HCT116 (cell line): ENCODE measurements around the gene CELF4. TPM values are rescaled to one million over a fixed set of nuclear protein-coding genes. Genes with fewer than 3 reads are reported as not detected.

Experiments
- ATAC-seq: fragments of 200-7000 bp; cut with Tn5 transposase; 2 replicates; pipeline ENCODE4 v1.9.1; 2020; ENCODE audit warnings: mild to moderate bottlenecking, moderate library complexity
- BruUV-seq: library from RNA; stranded (reverse); fragments of 400-500 nt; replicated peaks from 2 replicates; lab custom pipeline; 2021; lab: Mats Ljungman, UMichigan
- CTCF ChIA-PET: fragments of 300-600 bp; sonication (Branson Sonifier 250); formaldehyde crosslinking; loops from one replicate; lab custom pipeline; 2021; ENCODE audit warnings: antibody characterized with exemption; lab: Charles Lee
- POLR2A ChIA-PET: fragments of 300-600, 350-600 bp; sonication (Branson Sonifier 250); formaldehyde crosslinking; loops from one replicate; lab custom pipeline; 2021; ENCODE audit warnings: antibody characterized with exemption; lab: Charles Lee
- RAD21 ChIA-PET, 2 experiments: fragments of 300-600 bp; sonication (Branson Sonifier 250); formaldehyde crosslinking; loops; one replicate each; lab custom pipeline; 2023; ENCODE audit warnings: low total read pairs in 2 of 2; ENCODE audit not compliant: uncharacterized antibody in 2 of 2, unreplicated experiment in 2 of 2, low non-redundant PET in 1 of 2; lab: Charles Lee
- DNase-seq: peaks from one replicate; pipeline ENCODE4 v3.0.0-alpha.2; 2010; ENCODE audit warnings: low read depth, low spot score
- H2AFZ ChIP-seq: fragments of 200-600 bp; shearing (Covaris generic), sonication (generic); 2 replicates; pipeline ENCODE4 v1.6.1; 2017; ENCODE audit warnings: low read depth, mixed run types, mixed read lengths, antibody characterized with exemption, low read length; ENCODE audit not compliant: poor library complexity, severe bottlenecking
- H3K27ac ChIP-seq: 2 replicates; pipeline ENCODE4 v1.5.1; 2012; ENCODE audit warnings: low read depth, low read length
- H3K27me3 ChIP-seq: fragments of 200-600 bp; sonication (generic); 2 replicates; pipeline ENCODE4 v1.6.1; 2016; ENCODE audit warnings: mixed run types, low read length, mixed read lengths; ENCODE audit not compliant: insufficient read depth
- H3K36me3 ChIP-seq, 2 experiments: fragments of 200-500 bp in 1 of 2; fragments of 200-600 bp in 1 of 2; sonication (Bioruptor generic) in 1 of 2; sonication (generic) in 1 of 2; 2 replicates each; pipeline versions ENCODE4 v1.5.1 to v1.6.1; 2014 to 2016; ENCODE audit warnings: low read length in 2 of 2, inconsistent platforms in 1 of 2, mixed read lengths in 1 of 2, mixed run types in 1 of 2; ENCODE audit not compliant: insufficient read depth in 2 of 2, control insufficient read depth in 1 of 2
- H3K4me1 ChIP-seq, 2 experiments: fragments of 200-600 bp in 1 of 2; sonication (generic) in 1 of 2; 2 replicates each; pipeline versions ENCODE4 v1.5.1 to v1.6.1; 2012 to 2017; ENCODE audit warnings: low read length in 2 of 2, inconsistent platforms in 1 of 2, mild to moderate bottlenecking in 1 of 2, mixed read lengths in 1 of 2, mixed run types in 1 of 2, moderate library complexity in 1 of 2; ENCODE audit not compliant: insufficient read depth in 2 of 2, control insufficient read depth in 1 of 2
- H3K4me2 ChIP-seq: fragments of 200-600 bp; sonication (generic); 2 replicates; pipeline ENCODE4 v1.6.1; 2017; ENCODE audit warnings: mixed run types, low read length, mixed read lengths
- H3K4me3 ChIP-seq, 2 experiments: fragments of 200-600 bp in 1 of 2; sonication (generic) in 1 of 2; replicated peaks in 1 of 2; 2 replicates each; pipeline ENCODE4 v1.5.1; 2011 to 2016; ENCODE audit warnings: low read length in 2 of 2, control low read depth in 1 of 2, low read depth in 1 of 2, mild to moderate bottlenecking in 1 of 2, mixed read lengths in 1 of 2, mixed run types in 1 of 2
- H3K79me2 ChIP-seq: fragments of 200-600 bp; sonication (generic); 2 replicates; pipeline ENCODE4 v1.6.1; 2017; ENCODE audit warnings: mild to moderate bottlenecking, mixed run types, low read length, moderate library complexity, mixed read lengths; ENCODE audit not compliant: insufficient read depth
- H3K9ac ChIP-seq: fragments of 200-600 bp; sonication (generic); 2 replicates; pipeline ENCODE4 v1.6.1; 2016; ENCODE audit warnings: low read length, mixed read lengths
- H3K9me2 ChIP-seq: fragments of 200-600 bp; sonication (generic), shearing (Covaris generic); 2 replicates; pipeline ENCODE4 v1.6.1; 2017; ENCODE audit warnings: mixed run types, mild to moderate bottlenecking, moderate library complexity; ENCODE audit not compliant: insufficient read depth
- H3K9me3 ChIP-seq, 2 experiments: fragments of 200-500 bp in 1 of 2; fragments of 200-600 bp in 1 of 2; sonication (Bioruptor generic) in 1 of 2; sonication (generic) in 1 of 2; 2 replicates each; pipeline ENCODE4 v1.6.1; 2014 to 2017; ENCODE audit warnings: low read length in 2 of 2, mixed read lengths in 2 of 2, inconsistent platforms in 1 of 2, low read depth in 1 of 2, mild to moderate bottlenecking in 1 of 2, mixed run types in 1 of 2, moderate library complexity in 1 of 2; ENCODE audit not compliant: control insufficient read depth in 1 of 2, insufficient read depth in 1 of 2
- H4K20me1 ChIP-seq: fragments of 200-600 bp; sonication (generic), shearing (Covaris generic); 2 replicates; pipeline ENCODE4 v1.6.1; 2017; ENCODE audit warnings: mixed run types, mild to moderate bottlenecking, moderate library complexity; ENCODE audit not compliant: insufficient read depth
- EGR1 ChIP-seq: IDR thresholded peaks from 2 replicates; pipeline ENCODE4 v1.6.1; 2012; ENCODE audit warnings: low read depth
- EZH2 ChIP-seq: fragments of 200-600 bp; sonication (generic); IDR thresholded peaks from 2 replicates; pipeline ENCODE4 v1.6.1; 2017; ENCODE audit warnings: antibody characterized with exemption, mixed run types
- EZH2phosphoT487 ChIP-seq: fragments of 200-600 bp; IDR thresholded peaks from 2 replicates; pipeline ENCODE4 v1.6.1; 2018; ENCODE audit warnings: antibody characterized with exemption, borderline replicate concordance
- FOSL1 ChIP-seq: IDR thresholded peaks from 2 replicates; pipeline ENCODE4 v1.6.1; 2012; ENCODE audit warnings: low read depth
- POLR2AphosphoS5 ChIP-seq: IDR thresholded peaks from 2 replicates; pipeline ENCODE4 v1.6.1; 2011; ENCODE audit warnings: mild to moderate bottlenecking, low read depth, low read length, moderate library complexity
- SIN3A ChIP-seq: IDR thresholded peaks from 2 replicates; pipeline ENCODE4 v1.6.1; 2012; ENCODE audit warnings: low read depth
- SP1 ChIP-seq: IDR thresholded peaks from 2 replicates; pipeline ENCODE4 v1.6.1; 2012; ENCODE audit warnings: low read depth
- TCF7L2 ChIP-seq: IDR thresholded peaks from 2 replicates; pipeline ENCODE4 v1.7.0; 2011; ENCODE audit warnings: borderline replicate concordance, inconsistent platforms; ENCODE audit not compliant: insufficient read depth, insufficient read length; ENCODE audit errors: extremely low read depth
- ZFX ChIP-seq: fragments of 450-650 bp; IDR thresholded peaks from 2 replicates; pipeline ENCODE4 v1.6.1; 2017
- ZNF274 ChIP-seq: fragments of 200-500 bp; sonication (Bioruptor generic); IDR thresholded peaks from 2 replicates; pipeline ENCODE4 v1.6.1; 2014; ENCODE audit warnings: mild to moderate bottlenecking, low read depth, low read length, inconsistent platforms
- intact Hi-C: fragments of 100-400 bp; cut with micrococcal nuclease; formaldehyde crosslinking; loops from 2 replicates; pipeline ENCODE4 v1.10.0; 2022
- total RNA-seq: library from RNA; stranded (reverse); gene quantifications from one replicate; pipeline ENCODE4 v1.2.1, GENCODE V29; 2021; ENCODE audit not compliant: unreplicated experiment
- TF ChIP-seq, protein P1 (sequence below): IDR thresholded peaks from 2 replicates; pipeline ENCODE4 v1.6.1; 2012
- TF ChIP-seq, protein P2 (sequence below), 3 experiments: fragments of 200-600 bp in 1 of 3; sonication (generic) in 1 of 3; IDR thresholded peaks in 2 of 3; conservative IDR thresholded peaks in 1 of 3; 2 replicates each; pipeline ENCODE4 v1.5.1; 2012 to 2017; ENCODE audit warnings: low read depth in 2 of 3, low read length in 2 of 3, antibody characterized with exemption in 1 of 3, borderline replicate concordance in 1 of 3, control low read depth in 1 of 3, mild to moderate bottlenecking in 1 of 3, mixed read lengths in 1 of 3, mixed run types in 1 of 3, moderate library complexity in 1 of 3; ENCODE audit not compliant: insufficient read depth in 1 of 3
- TF ChIP-seq, protein P3 (sequence below): IDR thresholded peaks from 2 replicates; pipeline ENCODE4 v1.6.1; 2011; ENCODE audit warnings: mild to moderate bottlenecking, low read length, moderate library complexity; ENCODE audit not compliant: insufficient replicate concordance; ENCODE audit errors: extremely low read depth

Gene CELF4
- total RNA-seq, 1 experiment from 2014 or later, result not detected

DNA sequence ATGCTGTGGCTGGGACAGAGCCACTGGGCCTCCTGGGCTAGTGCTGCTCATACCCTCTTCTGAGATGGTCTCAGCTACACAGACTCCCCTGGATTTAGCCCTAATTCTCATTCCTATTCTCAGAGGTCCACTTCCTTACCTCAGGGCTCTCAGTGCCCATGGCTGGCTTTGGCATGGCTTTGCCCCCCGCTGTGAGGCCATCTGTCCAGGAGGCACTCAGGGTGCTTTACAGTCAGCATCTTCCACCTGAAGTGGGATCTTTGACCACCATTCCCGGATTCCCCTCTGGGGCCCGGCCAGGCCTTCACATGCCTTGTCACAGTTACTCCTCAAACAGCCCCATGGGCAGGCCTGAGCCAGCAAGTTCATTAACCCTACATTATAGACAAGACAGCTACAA is 161.8 kb downstream of the CELF4 start:
- Histone ChIP-seq H3K4me2 (no peak overlapping the region), H3K27me3 (no peaks in the 10 kb centered on the region), H2AFZ (no peak overlapping the region), H3K27ac (no peak overlapping the region), H4K20me1 (no peaks in the 10 kb centered on the region), H3K36me3 (no peaks in the 10 kb centered on the region), H3K9me2 (no peaks in the 10 kb centered on the region), H3K4me1 (peaks cover 0 to 10% of the 10 kb centered on the region in 2 experiments; a peak in 2 of 4 replicates), H3K79me2 (no peaks in the 10 kb centered on the region), H3K4me3 (no peak overlapping the region), H3K9ac (no peak overlapping the region), H3K9me3 (no peaks in the 10 kb centered on the region)
- CTCF ChIA-PET, result no interaction called here
- intact Hi-C loops, result no loop called here
- TF ChIP-seq FOSL1 (no peak), POLR2AphosphoS5 (no peak), SIN3A (no peak)
- no TSS peak for BruUV-seq
- ATAC-seq (no peak), DNase-seq (no peak)
- RAD21 ChIA-PET, result no interaction called here
- POLR2A ChIA-PET, result no interaction called here

DNA sequence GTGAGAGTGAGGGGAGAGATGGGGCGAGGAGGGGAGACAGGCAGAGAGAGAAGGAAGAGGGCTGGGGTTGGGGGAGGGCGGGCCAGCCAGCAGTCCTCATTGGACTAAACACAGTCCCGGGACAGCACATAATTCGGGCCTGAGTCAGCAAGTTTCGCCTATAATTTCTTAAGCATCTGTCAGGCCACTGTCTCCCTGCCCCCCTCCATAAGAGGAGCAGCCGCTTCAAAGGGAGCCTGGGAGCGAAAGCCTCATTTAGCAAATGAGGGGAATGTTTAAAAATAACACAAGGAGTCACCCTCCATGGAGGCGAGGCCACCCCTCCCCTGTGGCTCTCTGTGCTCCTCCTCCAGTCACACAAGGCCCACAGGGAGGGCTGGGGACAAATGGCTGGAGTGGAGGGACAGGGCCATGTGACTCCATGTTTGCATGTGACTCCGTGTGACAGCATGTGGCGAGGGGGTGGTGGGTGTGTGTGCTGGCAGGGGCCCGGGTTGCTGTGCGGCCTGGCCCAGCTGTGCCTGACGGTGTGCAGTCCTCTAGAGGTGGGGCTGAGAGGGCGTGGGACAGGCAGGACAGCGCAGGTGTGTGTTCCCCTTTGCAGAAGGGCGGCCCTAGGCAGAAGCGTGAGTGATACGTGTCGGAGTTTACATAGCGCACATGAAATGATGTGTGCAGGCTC is 162.4 kb downstream of the CELF4 start:
- RAD21 ChIA-PET, result no interaction called here
- intact Hi-C loops, result no loop called here
- no peaks in the 10 kb centered on the region for H3K36me3 ChIP-seq
- peaks cover 0 to 10% of the 10 kb centered on the region in 2 experiments; a peak in 2 of 4 replicates for H3K4me1 ChIP-seq
- POLR2A ChIA-PET, result no interaction called here
- H3K4me2 ChIP-seq, result peak overlapping the region; percentile 23; the same call in 1 of the 2 replicates
- no TSS peak for BruUV-seq
- H3K9ac ChIP-seq, result no peak overlapping the region
- H4K20me1 ChIP-seq, result no peaks in the 10 kb centered on the region
- H3K27me3 ChIP-seq, result no peaks in the 10 kb centered on the region
- CTCF ChIA-PET, result no interaction called here
- TF ChIP-seq TCF7L2 (no peak), EZH2phosphoT487 (no peak), ZNF274 (no peak), ZFX (no peak), FOSL1 (no peak), POLR2AphosphoS5 (no peak), SP1 (no peak), SIN3A (no peak), EZH2 (no peak), EGR1 (no peak)
- TF ChIP-seq, protein P1, sequence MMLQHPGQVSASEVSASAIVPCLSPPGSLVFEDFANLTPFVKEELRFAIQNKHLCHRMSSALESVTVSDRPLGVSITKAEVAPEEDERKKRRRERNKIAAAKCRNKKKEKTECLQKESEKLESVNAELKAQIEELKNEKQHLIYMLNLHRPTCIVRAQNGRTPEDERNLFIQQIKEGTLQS, result no peak
- TF ChIP-seq, protein P2, sequence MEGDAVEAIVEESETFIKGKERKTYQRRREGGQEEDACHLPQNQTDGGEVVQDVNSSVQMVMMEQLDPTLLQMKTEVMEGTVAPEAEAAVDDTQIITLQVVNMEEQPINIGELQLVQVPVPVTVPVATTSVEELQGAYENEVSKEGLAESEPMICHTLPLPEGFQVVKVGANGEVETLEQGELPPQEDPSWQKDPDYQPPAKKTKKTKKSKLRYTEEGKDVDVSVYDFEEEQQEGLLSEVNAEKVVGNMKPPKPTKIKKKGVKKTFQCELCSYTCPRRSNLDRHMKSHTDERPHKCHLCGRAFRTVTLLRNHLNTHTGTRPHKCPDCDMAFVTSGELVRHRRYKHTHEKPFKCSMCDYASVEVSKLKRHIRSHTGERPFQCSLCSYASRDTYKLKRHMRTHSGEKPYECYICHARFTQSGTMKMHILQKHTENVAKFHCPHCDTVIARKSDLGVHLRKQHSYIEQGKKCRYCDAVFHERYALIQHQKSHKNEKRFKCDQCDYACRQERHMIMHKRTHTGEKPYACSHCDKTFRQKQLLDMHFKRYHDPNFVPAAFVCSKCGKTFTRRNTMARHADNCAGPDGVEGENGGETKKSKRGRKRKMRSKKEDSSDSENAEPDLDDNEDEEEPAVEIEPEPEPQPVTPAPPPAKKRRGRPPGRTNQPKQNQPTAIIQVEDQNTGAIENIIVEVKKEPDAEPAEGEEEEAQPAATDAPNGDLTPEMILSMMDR (IDR thresholded peaks at IDR 0.05 in 2 of 3, conservative IDR thresholded peaks at IDR 0.05 in 1 of 3; ENCODE audit: borderline replicate concordance in 1 of 3, insufficient read depth in 1 of 3, low read depth in 2 of 3, low read length in 2 of 3), result no peak
- TF ChIP-seq, protein P3, sequence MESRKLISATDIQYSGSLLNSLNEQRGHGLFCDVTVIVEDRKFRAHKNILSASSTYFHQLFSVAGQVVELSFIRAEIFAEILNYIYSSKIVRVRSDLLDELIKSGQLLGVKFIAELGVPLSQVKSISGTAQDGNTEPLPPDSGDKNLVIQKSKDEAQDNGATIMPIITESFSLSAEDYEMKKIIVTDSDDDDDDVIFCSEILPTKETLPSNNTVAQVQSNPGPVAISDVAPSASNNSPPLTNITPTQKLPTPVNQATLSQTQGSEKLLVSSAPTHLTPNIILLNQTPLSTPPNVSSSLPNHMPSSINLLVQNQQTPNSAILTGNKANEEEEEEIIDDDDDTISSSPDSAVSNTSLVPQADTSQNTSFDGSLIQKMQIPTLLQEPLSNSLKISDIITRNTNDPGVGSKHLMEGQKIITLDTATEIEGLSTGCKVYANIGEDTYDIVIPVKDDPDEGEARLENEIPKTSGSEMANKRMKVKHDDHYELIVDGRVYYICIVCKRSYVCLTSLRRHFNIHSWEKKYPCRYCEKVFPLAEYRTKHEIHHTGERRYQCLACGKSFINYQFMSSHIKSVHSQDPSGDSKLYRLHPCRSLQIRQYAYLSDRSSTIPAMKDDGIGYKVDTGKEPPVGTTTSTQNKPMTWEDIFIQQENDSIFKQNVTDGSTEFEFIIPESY, result no peak
- H2AFZ ChIP-seq, result no peak overlapping the region
- H3K4me3 ChIP-seq, result no peak overlapping the region
- no peak overlapping the region for H3K27ac ChIP-seq
- ATAC-seq (peak; percentile 52), DNase-seq (no peak)
- no peaks in the 10 kb centered on the region for H3K9me2 ChIP-seq
- H3K79me2 ChIP-seq, result no peaks in the 10 kb centered on the region
- no peaks in the 10 kb centered on the region for H3K9me3 ChIP-seq
